UCSD-AML1 (cell line): ENCODE measurements around the gene PIK3C3.
"Not testable (repeated sequence)": the region's sequence is repeated elsewhere in the genome, so short reads cannot be mapped to it uniquely, and the experiment has no call there.

ENCODE experiments used
- DNase-seq: peaks from one replicate; lab custom pipeline; 2025; ENCODE audit not compliant: unreplicated experiment; lab: John Stamatoyannopoulos, UW

The PIK3C3 gene

GRCh38 chr18:42068030-42068429, 113.0 kb downstream of the PIK3C3 start:
- no peak for DNase-seq

GRCh38 chr18:42069036-42069435, 114.0 kb downstream of the PIK3C3 start:
- no peak for DNase-seq

GRCh38 chr18:42072407-42072806, 117.4 kb downstream of the PIK3C3 start:
- no peak for DNase-seq

GRCh38 chr18:42074704-42075103, 119.7 kb downstream of the PIK3C3 start:
- no peak for DNase-seq

- no peak for DNase-seq
These were observed 123.7 kb downstream of the PIK3C3 start for GRCh38 chr18:42078711-42079110.

- DNase-seq, result no peak
These were observed 125.3 kb downstream of the PIK3C3 start for GRCh38 chr18:42080340-42080739.

GRCh38 chr18:42082415-42083234, 127.6 kb downstream of the PIK3C3 start:
- no peak for DNase-seq

GRCh38 chr18:42086288-42086687, 131.3 kb downstream of the PIK3C3 start:
- no peak for DNase-seq

- DNase-seq, result no peak
These were observed 132.2 kb downstream of the PIK3C3 start for GRCh38 chr18:42087235-42087634.

GRCh38 chr18:42087876-42088275, 132.8 kb downstream of the PIK3C3 start:
- DNase-seq, result no peak

- DNase-seq, result no peak
These were observed 137.8 kb downstream of the PIK3C3 start for GRCh38 chr18:42092848-42093247.

GRCh38 chr18:42094875-42095274, 139.8 kb downstream of the PIK3C3 start:
- no peak for DNase-seq

GRCh38 chr18:42095732-42096377, 140.8 kb downstream of the PIK3C3 start:
- no peak for DNase-seq

- no peak for DNase-seq
These were observed 145.2 kb downstream of the PIK3C3 start for GRCh38 chr18:42100248-42100647.

GRCh38 chr18:42100911-42101310, 145.9 kb downstream of the PIK3C3 start:
- no peak for DNase-seq

- DNase-seq, result no peak
These were observed 150.4 kb downstream of the PIK3C3 start for GRCh38 chr18:42105394-42105793.

GRCh38 chr18:42106784-42107183, 151.8 kb downstream of the PIK3C3 start:
- DNase-seq, result no peak

GRCh38 chr18:42107287-42107686, 152.3 kb downstream of the PIK3C3 start:
- DNase-seq, result no peak

GRCh38 chr18:42107691-42108450, 152.8 kb downstream of the PIK3C3 start:
- no peak for DNase-seq

- DNase-seq, result not testable (repeated sequence)
These were observed 157.1 kb downstream of the PIK3C3 start for GRCh38 chr18:42112147-42112546.

GRCh38 chr18:42112657-42113420, 157.8 kb downstream of the PIK3C3 start:
- no peak for DNase-seq
